ENCODE data around the gene HOXB13. TPM values are rescaled to one million over a fixed set of nuclear protein-coding genes. Genes with fewer than 3 reads are reported as not detected.

Gene HOXB13
- total and polyA plus RNA-seq, 2 of the 13 experiments (the other 11 are each of a cell fraction or from before 2014, with no cell fraction given): not detected

GRCh38 chr17:48678141-48678971, 50.2 kb downstream of the HOXB13 start (continued):
- peak; percentile 56; the same call in 1 of the 2 replicates for TF ChIP-seq ZNF776 (CRISPR knock-in tag; IDR thresholded peaks at IDR 0.05)
- TF ChIP-seq ZNF136 (CRISPR knock-in tag; IDR thresholded peaks at IDR 0.05; ENCODE audit: low read depth): no peak
- no peak for TF ChIP-seq ZNF20 (CRISPR knock-in tag; IDR thresholded peaks at IDR 0.05)
- no peak for TF ChIP-seq NR2F2 (IDR thresholded peaks at IDR 0.05; ENCODE audit: borderline replicate concordance, low read depth)
- TF ChIP-seq, protein P1, sequence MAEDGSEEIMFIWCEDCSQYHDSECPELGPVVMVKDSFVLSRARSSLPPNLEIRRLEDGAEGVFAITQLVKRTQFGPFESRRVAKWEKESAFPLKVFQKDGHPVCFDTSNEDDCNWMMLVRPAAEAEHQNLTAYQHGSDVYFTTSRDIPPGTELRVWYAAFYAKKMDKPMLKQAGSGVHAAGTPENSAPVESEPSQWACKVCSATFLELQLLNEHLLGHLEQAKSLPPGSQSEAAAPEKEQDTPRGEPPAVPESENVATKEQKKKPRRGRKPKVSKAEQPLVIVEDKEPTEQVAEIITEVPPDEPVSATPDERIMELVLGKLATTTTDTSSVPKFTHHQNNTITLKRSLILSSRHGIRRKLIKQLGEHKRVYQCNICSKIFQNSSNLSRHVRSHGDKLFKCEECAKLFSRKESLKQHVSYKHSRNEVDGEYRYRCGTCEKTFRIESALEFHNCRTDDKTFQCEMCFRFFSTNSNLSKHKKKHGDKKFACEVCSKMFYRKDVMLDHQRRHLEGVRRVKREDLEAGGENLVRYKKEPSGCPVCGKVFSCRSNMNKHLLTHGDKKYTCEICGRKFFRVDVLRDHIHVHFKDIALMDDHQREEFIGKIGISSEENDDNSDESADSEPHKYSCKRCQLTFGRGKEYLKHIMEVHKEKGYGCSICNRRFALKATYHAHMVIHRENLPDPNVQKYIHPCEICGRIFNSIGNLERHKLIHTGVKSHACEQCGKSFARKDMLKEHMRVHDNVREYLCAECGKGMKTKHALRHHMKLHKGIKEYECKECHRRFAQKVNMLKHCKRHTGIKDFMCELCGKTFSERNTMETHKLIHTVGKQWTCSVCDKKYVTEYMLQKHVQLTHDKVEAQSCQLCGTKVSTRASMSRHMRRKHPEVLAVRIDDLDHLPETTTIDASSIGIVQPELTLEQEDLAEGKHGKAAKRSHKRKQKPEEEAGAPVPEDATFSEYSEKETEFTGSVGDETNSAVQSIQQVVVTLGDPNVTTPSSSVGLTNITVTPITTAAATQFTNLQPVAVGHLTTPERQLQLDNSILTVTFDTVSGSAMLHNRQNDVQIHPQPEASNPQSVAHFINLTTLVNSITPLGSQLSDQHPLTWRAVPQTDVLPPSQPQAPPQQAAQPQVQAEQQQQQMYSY (CRISPR knock-in tag; IDR thresholded peaks at IDR 0.05): no peak
- TF ChIP-seq, protein P2, sequence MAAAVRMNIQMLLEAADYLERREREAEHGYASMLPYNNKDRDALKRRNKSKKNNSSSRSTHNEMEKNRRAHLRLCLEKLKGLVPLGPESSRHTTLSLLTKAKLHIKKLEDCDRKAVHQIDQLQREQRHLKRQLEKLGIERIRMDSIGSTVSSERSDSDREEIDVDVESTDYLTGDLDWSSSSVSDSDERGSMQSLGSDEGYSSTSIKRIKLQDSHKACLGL (CRISPR knock-in tag; IDR thresholded peaks at IDR 0.05): no peak
- TF ChIP-seq ZNF225 (CRISPR knock-in tag; IDR thresholded peaks at IDR 0.05): peak; percentile 54; the same call in 1 of the 2 replicates
- TF ChIP-seq, protein P3, sequence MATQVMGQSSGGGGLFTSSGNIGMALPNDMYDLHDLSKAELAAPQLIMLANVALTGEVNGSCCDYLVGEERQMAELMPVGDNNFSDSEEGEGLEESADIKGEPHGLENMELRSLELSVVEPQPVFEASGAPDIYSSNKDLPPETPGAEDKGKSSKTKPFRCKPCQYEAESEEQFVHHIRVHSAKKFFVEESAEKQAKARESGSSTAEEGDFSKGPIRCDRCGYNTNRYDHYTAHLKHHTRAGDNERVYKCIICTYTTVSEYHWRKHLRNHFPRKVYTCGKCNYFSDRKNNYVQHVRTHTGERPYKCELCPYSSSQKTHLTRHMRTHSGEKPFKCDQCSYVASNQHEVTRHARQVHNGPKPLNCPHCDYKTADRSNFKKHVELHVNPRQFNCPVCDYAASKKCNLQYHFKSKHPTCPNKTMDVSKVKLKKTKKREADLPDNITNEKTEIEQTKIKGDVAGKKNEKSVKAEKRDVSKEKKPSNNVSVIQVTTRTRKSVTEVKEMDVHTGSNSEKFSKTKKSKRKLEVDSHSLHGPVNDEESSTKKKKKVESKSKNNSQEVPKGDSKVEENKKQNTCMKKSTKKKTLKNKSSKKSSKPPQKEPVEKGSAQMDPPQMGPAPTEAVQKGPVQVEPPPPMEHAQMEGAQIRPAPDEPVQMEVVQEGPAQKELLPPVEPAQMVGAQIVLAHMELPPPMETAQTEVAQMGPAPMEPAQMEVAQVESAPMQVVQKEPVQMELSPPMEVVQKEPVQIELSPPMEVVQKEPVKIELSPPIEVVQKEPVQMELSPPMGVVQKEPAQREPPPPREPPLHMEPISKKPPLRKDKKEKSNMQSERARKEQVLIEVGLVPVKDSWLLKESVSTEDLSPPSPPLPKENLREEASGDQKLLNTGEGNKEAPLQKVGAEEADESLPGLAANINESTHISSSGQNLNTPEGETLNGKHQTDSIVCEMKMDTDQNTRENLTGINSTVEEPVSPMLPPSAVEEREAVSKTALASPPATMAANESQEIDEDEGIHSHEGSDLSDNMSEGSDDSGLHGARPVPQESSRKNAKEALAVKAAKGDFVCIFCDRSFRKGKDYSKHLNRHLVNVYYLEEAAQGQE (IDR thresholded peaks at IDR 0.05; ENCODE audit: borderline replicate concordance in 1 of 2, low read depth in 1 of 2, low read length in 2 of 2): no peak
- TF ChIP-seq GATA4 (IDR thresholded peaks at IDR 0.05; ENCODE audit: borderline replicate concordance, low read depth): no peak
- TF ChIP-seq RARG (CRISPR knock-in tag; IDR thresholded peaks at IDR 0.05; ENCODE audit: low read depth): no peak
- TF ChIP-seq ZNF557 (CRISPR knock-in tag; IDR thresholded peaks at IDR 0.05): no peak
- no peak for TF ChIP-seq ZNF558 (CRISPR knock-in tag; IDR thresholded peaks at IDR 0.05; ENCODE audit: borderline replicate concordance)
- TF ChIP-seq PITX1 (CRISPR knock-in tag; IDR thresholded peaks at IDR 0.05): 0 out of 2 replicates have a peak, but pooled peaks have one; percentile 28
- TF ChIP-seq KAT7 (CRISPR knock-in tag; IDR thresholded peaks at IDR 0.05; ENCODE audit: borderline replicate concordance): no peak
- 0 out of 2 replicates have a peak, but pooled peaks have one; percentile 43 for TF ChIP-seq ZNF317 (CRISPR knock-in tag; IDR thresholded peaks at IDR 0.05)
- no peak for TF ChIP-seq ARID2 (CRISPR knock-in tag; IDR thresholded peaks at IDR 0.05; ENCODE audit: borderline replicate concordance)
- no peak for TF ChIP-seq SMARCE1 (IDR thresholded peaks at IDR 0.05; ENCODE audit: borderline replicate concordance)
- TF ChIP-seq ZNF766 (CRISPR knock-in tag; IDR thresholded peaks at IDR 0.05; ENCODE audit: borderline replicate concordance): peak; percentile 69; the same call in 1 of the 2 replicates
- 0 out of 2 replicates have a peak, but pooled peaks have one; percentile 36 for TF ChIP-seq LBX2 (CRISPR knock-in tag; IDR thresholded peaks at IDR 0.05; ENCODE audit: borderline replicate concordance)
- TF ChIP-seq ZC3H13 (CRISPR knock-in tag; IDR thresholded peaks at IDR 0.05): no peak
- TF ChIP-seq ZNF207 (IDR thresholded peaks at IDR 0.05; ENCODE audit: borderline replicate concordance): no peak

Data from HepG2 (cell line).